Left ventricle myocardium inferior (tissue), 1 donor: ENCODE data around the gene SLC37A1. TPM values are rescaled to one million over a fixed set of nuclear protein-coding genes. Genes with fewer than 3 reads are reported as not detected.

Experiments
- DNase-seq: peaks from one replicate; pipeline ENCODE4 v3.0.0-alpha.2; 2020
- H3K27ac ChIP-seq: fragments of 200-600 bp; replicated peaks from 2 replicates; pipeline ENCODE4 v1.8.0; 2021
- H3K27me3 ChIP-seq: fragments of 200-600 bp; 2 replicates; pipeline ENCODE4 v1.8.0; 2021; ENCODE audit warnings: low read depth
- H3K36me3 ChIP-seq: fragments of 200-600 bp; 2 replicates; pipeline ENCODE4 v1.8.0; 2021
- H3K4me1 ChIP-seq: fragments of 200-600 bp; 2 replicates; pipeline ENCODE4 v1.8.0; 2021
- H3K4me3 ChIP-seq: fragments of 200-600 bp; 2 replicates; pipeline ENCODE4 v1.8.0; 2021; ENCODE audit warnings: mild to moderate bottlenecking, moderate library complexity
- H3K9me3 ChIP-seq: fragments of 200-600 bp; replicated peaks from 2 replicates; pipeline ENCODE4 v1.8.0; 2021
- CTCF ChIP-seq: fragments of 200-600 bp; IDR thresholded peaks from 2 replicates; pipeline ENCODE4 v1.8.0; 2021; ENCODE audit warnings: antibody characterized with exemption, mild to moderate bottlenecking, borderline replicate concordance
- intact Hi-C: fragments of 100-400 bp; cut with micrococcal nuclease; formaldehyde crosslinking; loops from one replicate; pipeline ENCODE4 v1.11.0; 2022
- total RNA-seq: library from RNA; stranded (reverse); fragmentation: NEBNext Ultra II Directional; extraction: Animal tissue kit (Norgen Biotek cat#: 25700); gene quantifications from one replicate; pipeline ENCODE4 v1.2.1, GENCODE V29; 2021
- donor health status: DM: no; HTN: yes; CAD: no; lungs with severe emphysema.

The SLC37A1 gene
- total RNA-seq, 1 donor from 2014 or later: 3.8 TPM

- no peaks in the 10 kb centered on the region for H3K27me3 ChIP-seq
- no peak overlapping the region for H3K4me3 ChIP-seq
- no peak for DNase-seq
- TF ChIP-seq CTCF: no peak
- H3K9me3 ChIP-seq: peaks cover 15% of the 10 kb centered on the region
- intact Hi-C loops: no loop called here
- no peaks in the 10 kb centered on the region for H3K4me1 ChIP-seq
- no peak overlapping the region for H3K27ac ChIP-seq
- H3K36me3 ChIP-seq: peaks cover 11% of the 10 kb centered on the region
These were observed 67.2 kb downstream of the SLC37A1 start for GRCh38 chr21:42580793-42581321.

GRCh38 chr21:42581336-42581992 lies 67.8 kb downstream of the SLC37A1 start:
- Histone ChIP-seq H3K4me1 (no peaks in the 10 kb centered on the region), H3K9me3 (peaks cover 9% of the 10 kb centered on the region), H3K36me3 (peaks cover 5% of the 10 kb centered on the region), H3K4me3 (no peak overlapping the region), H3K27me3 (no peaks in the 10 kb centered on the region), H3K27ac (no peak overlapping the region)
- TF ChIP-seq CTCF: no peak
- DNase-seq: no peak
- intact Hi-C loops: no loop called here

GRCh38 chr21:42581993-42582786 lies 68.5 kb downstream of the SLC37A1 start:
- intact Hi-C loops: no loop called here
- H3K4me3 ChIP-seq: no peak overlapping the region
- no peaks in the 10 kb centered on the region for H3K27me3 ChIP-seq
- no peak for TF ChIP-seq CTCF
- no peaks in the 10 kb centered on the region for H3K36me3 ChIP-seq
- no peaks in the 10 kb centered on the region for H3K4me1 ChIP-seq
- no peak for DNase-seq
- no peak overlapping the region for H3K27ac ChIP-seq
- peaks cover 1% of the 10 kb centered on the region for H3K9me3 ChIP-seq

- H3K4me1 ChIP-seq: no peaks in the 10 kb centered on the region
- H3K36me3 ChIP-seq: no peaks in the 10 kb centered on the region
- intact Hi-C loops: no loop called here
- no peaks in the 10 kb centered on the region for H3K27me3 ChIP-seq
- DNase-seq: no peak
- H3K4me3 ChIP-seq: no peak overlapping the region
- no peaks in the 10 kb centered on the region for H3K9me3 ChIP-seq
- no peak overlapping the region for H3K27ac ChIP-seq
- no peak for TF ChIP-seq CTCF
These were observed 69.3 kb downstream of the SLC37A1 start for GRCh38 chr21:42582787-42583476.

- Histone ChIP-seq H3K36me3 (no peaks in the 10 kb centered on the region), H3K4me3 (no peak overlapping the region), H3K4me1 (no peaks in the 10 kb centered on the region), H3K27me3 (no peaks in the 10 kb centered on the region), H3K9me3 (no peaks in the 10 kb centered on the region), H3K27ac (no peak overlapping the region)
- DNase-seq: no peak
- TF ChIP-seq CTCF: no peak
- intact Hi-C loops: no loop called here
These were observed 70.0 kb downstream of the SLC37A1 start for GRCh38 chr21:42583477-42584295.
